ENCODE measurements around the gene AGGF1. TPM values are rescaled to one million over a fixed set of nuclear protein-coding genes. Genes with fewer than 3 reads are reported as not detected.
A peak's percentile ranks its signal among the peaks of the same experiment; 100 is the strongest.

The AGGF1 gene
- total and polyA plus RNA-seq, 2 donors: 15.3 to 24.8 TPM

GRCh38 chr5:77035950-77036349 lies 5.7 kb downstream of the AGGF1 start:
- no peak for DNase-seq (ENCODE audit: low read depth in 6 of 9, low spot score in 9 of 9)
- no peak overlapping the region for H3K4me3 ChIP-seq (ENCODE audit: low read length in 2 of 2)
- H3K36me3 ChIP-seq (ENCODE audit: control insufficient read depth in 2 of 2, insufficient read depth in 2 of 2, low read length in 1 of 2): peaks cover 9 to 38% of the 10 kb centered on the region in 2 donors
- H3K27me3 ChIP-seq (ENCODE audit: control insufficient read depth in 2 of 2, insufficient read depth in 1 of 2, low read length in 1 of 2): no peaks in the 10 kb centered on the region
- 98% methylated on average over 1 of the region's 1 CpG for WGBS
- H3K27ac ChIP-seq (ENCODE audit: low read depth in 1 of 2, low read length in 1 of 2): no peak overlapping the region
- H3K9me3 ChIP-seq (ENCODE audit: control insufficient read depth in 2 of 2, insufficient read depth in 1 of 2, low read length in 1 of 2): no peaks in the 10 kb centered on the region
- H3K4me1 ChIP-seq (ENCODE audit: control insufficient read depth in 2 of 2, insufficient read depth in 2 of 2, low read length in 2 of 2): peaks cover 7 to 8% of the 10 kb centered on the region in 2 donors

- Histone ChIP-seq H3K9me3 (ENCODE audit: control insufficient read depth in 2 of 2, insufficient read depth in 1 of 2, low read length in 1 of 2) (no peaks in the 10 kb centered on the region), H3K4me3 (ENCODE audit: low read length in 2 of 2) (no peak overlapping the region), H3K27me3 (ENCODE audit: control insufficient read depth in 2 of 2, insufficient read depth in 1 of 2, low read length in 1 of 2) (no peaks in the 10 kb centered on the region), H3K27ac (ENCODE audit: low read depth in 1 of 2, low read length in 1 of 2) (no peak overlapping the region), H3K4me1 (ENCODE audit: control insufficient read depth in 2 of 2, insufficient read depth in 2 of 2, low read length in 2 of 2) (no peaks in the 10 kb centered on the region), H3K36me3 (ENCODE audit: control insufficient read depth in 2 of 2, insufficient read depth in 2 of 2, low read length in 1 of 2) (peaks cover 8 to 31% of the 10 kb centered on the region in 2 donors)
- DNase-seq (ENCODE audit: low read depth in 6 of 9, low spot score in 9 of 9): no peak
- 99% methylated on average over 1 of the region's 1 CpG for WGBS
Measured at GRCh38 chr5:77046416-77047073, 16.3 kb downstream of the AGGF1 start.

GRCh38 chr5:77064040-77064439 lies 33.8 kb downstream of the AGGF1 start:
- DNase-seq (ENCODE audit: low read depth in 6 of 9, low spot score in 9 of 9): no peak
- Histone ChIP-seq H3K4me1 (ENCODE audit: control insufficient read depth in 2 of 2, insufficient read depth in 2 of 2, low read length in 2 of 2) (peaks cover 0 to 5% of the 10 kb centered on the region in 2 donors), H3K27me3 (ENCODE audit: control insufficient read depth in 2 of 2, insufficient read depth in 1 of 2, low read length in 1 of 2) (no peaks in the 10 kb centered on the region), H3K36me3 (ENCODE audit: control insufficient read depth in 2 of 2, insufficient read depth in 2 of 2, low read length in 1 of 2) (peaks cover 13 to 38% of the 10 kb centered on the region in 2 donors), H3K27ac (ENCODE audit: low read depth in 1 of 2, low read length in 1 of 2) (no peak overlapping the region), H3K9me3 (ENCODE audit: control insufficient read depth in 2 of 2, insufficient read depth in 1 of 2, low read length in 1 of 2) (no peaks in the 10 kb centered on the region), H3K4me3 (ENCODE audit: low read length in 2 of 2) (no peak overlapping the region)
- WGBS: 94% methylated on average over 3 of the region's 3 CpGs

- WGBS: 93% methylated on average over 3 of the region's 3 CpGs
- Histone ChIP-seq H3K9me3 (ENCODE audit: control insufficient read depth in 2 of 2, insufficient read depth in 1 of 2, low read length in 1 of 2) (no peaks in the 10 kb centered on the region), H3K36me3 (ENCODE audit: control insufficient read depth in 2 of 2, insufficient read depth in 2 of 2, low read length in 1 of 2) (peaks cover 12 to 28% of the 10 kb centered on the region in 2 donors), H3K4me1 (ENCODE audit: control insufficient read depth in 2 of 2, insufficient read depth in 2 of 2, low read length in 2 of 2) (peaks cover 0 to 5% of the 10 kb centered on the region in 2 donors), H3K27ac (ENCODE audit: low read depth in 1 of 2, low read length in 1 of 2) (no peak overlapping the region), H3K27me3 (ENCODE audit: control insufficient read depth in 2 of 2, insufficient read depth in 1 of 2, low read length in 1 of 2) (no peaks in the 10 kb centered on the region), H3K4me3 (ENCODE audit: low read length in 2 of 2) (no peak overlapping the region)
- no peak for DNase-seq (ENCODE audit: low read depth in 6 of 9, low spot score in 9 of 9)
Measured at GRCh38 chr5:77065256-77065655, 35.1 kb downstream of the AGGF1 start.

- Histone ChIP-seq H3K36me3 (ENCODE audit: control insufficient read depth in 2 of 2, insufficient read depth in 2 of 2, low read length in 1 of 2) (peaks cover 12 to 28% of the 10 kb centered on the region in 2 donors), H3K27ac (ENCODE audit: low read depth in 1 of 2, low read length in 1 of 2) (peak overlapping the region in 1 of 2 donors; percentile 20), H3K9me3 (ENCODE audit: control insufficient read depth in 2 of 2, insufficient read depth in 1 of 2, low read length in 1 of 2) (no peaks in the 10 kb centered on the region), H3K27me3 (ENCODE audit: control insufficient read depth in 2 of 2, insufficient read depth in 1 of 2, low read length in 1 of 2) (no peaks in the 10 kb centered on the region), H3K4me1 (ENCODE audit: control insufficient read depth in 2 of 2, insufficient read depth in 2 of 2, low read length in 2 of 2) (peaks cover 0 to 5% of the 10 kb centered on the region in 2 donors), H3K4me3 (ENCODE audit: low read length in 2 of 2) (no peak overlapping the region)
- DNase-seq (ENCODE audit: low read depth in 6 of 9, low spot score in 9 of 9): no peak
- 98% methylated on average over 1 of the region's 1 CpG for WGBS
Measured at GRCh38 chr5:77066184-77066583, 36.0 kb downstream of the AGGF1 start.

- no peaks in the 10 kb centered on the region for H3K9me3 ChIP-seq (ENCODE audit: control insufficient read depth in 2 of 2, insufficient read depth in 1 of 2, low read length in 1 of 2)
- no peak overlapping the region for H3K27ac ChIP-seq (ENCODE audit: low read depth in 1 of 2, low read length in 1 of 2)
- H3K4me1 ChIP-seq (ENCODE audit: control insufficient read depth in 2 of 2, insufficient read depth in 2 of 2, low read length in 2 of 2): peaks cover 0 to 5% of the 10 kb centered on the region in 2 donors
- no peaks in the 10 kb centered on the region for H3K27me3 ChIP-seq (ENCODE audit: control insufficient read depth in 2 of 2, insufficient read depth in 1 of 2, low read length in 1 of 2)
- no peak for DNase-seq (ENCODE audit: low read depth in 6 of 9, low spot score in 9 of 9)
- 96% methylated on average over 1 of the region's 1 CpG for WGBS
- no peak overlapping the region for H3K4me3 ChIP-seq (ENCODE audit: low read length in 2 of 2)
- peaks cover 12 to 24% of the 10 kb centered on the region in 2 donors for H3K36me3 ChIP-seq (ENCODE audit: control insufficient read depth in 2 of 2, insufficient read depth in 2 of 2, low read length in 1 of 2)
Measured at GRCh38 chr5:77066823-77067442, 36.7 kb downstream of the AGGF1 start.

- Histone ChIP-seq H3K27ac (ENCODE audit: low read depth in 1 of 2, low read length in 1 of 2) (no peak overlapping the region), H3K27me3 (ENCODE audit: control insufficient read depth in 2 of 2, insufficient read depth in 1 of 2, low read length in 1 of 2) (no peaks in the 10 kb centered on the region), H3K36me3 (ENCODE audit: control insufficient read depth in 2 of 2, insufficient read depth in 2 of 2, low read length in 1 of 2) (peaks cover 6 to 16% of the 10 kb centered on the region in 2 donors), H3K4me1 (ENCODE audit: control insufficient read depth in 2 of 2, insufficient read depth in 2 of 2, low read length in 2 of 2) (peaks cover 5 to 8% of the 10 kb centered on the region in 2 donors), H3K4me3 (ENCODE audit: low read length in 2 of 2) (no peak overlapping the region), H3K9me3 (ENCODE audit: control insufficient read depth in 2 of 2, insufficient read depth in 1 of 2, low read length in 1 of 2) (no peaks in the 10 kb centered on the region)
- DNase-seq (ENCODE audit: low read depth in 6 of 9, low spot score in 9 of 9): no peak
- WGBS: 94% methylated on average over 2 of the region's 2 CpGs
Measured at GRCh38 chr5:77073667-77074066, 43.5 kb downstream of the AGGF1 start.

GRCh38 chr5:77074745-77075144 lies 44.5 kb downstream of the AGGF1 start:
- Histone ChIP-seq H3K9me3 (ENCODE audit: control insufficient read depth in 2 of 2, insufficient read depth in 1 of 2, low read length in 1 of 2) (no peaks in the 10 kb centered on the region), H3K4me1 (ENCODE audit: control insufficient read depth in 2 of 2, insufficient read depth in 2 of 2, low read length in 2 of 2) (peaks cover 5 to 8% of the 10 kb centered on the region in 2 donors), H3K27ac (ENCODE audit: low read depth in 1 of 2, low read length in 1 of 2) (no peak overlapping the region), H3K36me3 (ENCODE audit: control insufficient read depth in 2 of 2, insufficient read depth in 2 of 2, low read length in 1 of 2) (peaks cover 5 to 13% of the 10 kb centered on the region in 2 donors), H3K27me3 (ENCODE audit: control insufficient read depth in 2 of 2, insufficient read depth in 1 of 2, low read length in 1 of 2) (no peaks in the 10 kb centered on the region), H3K4me3 (ENCODE audit: low read length in 2 of 2) (no peak overlapping the region)
- 97% methylated on average over 4 of the region's 4 CpGs for WGBS
- no peak for DNase-seq (ENCODE audit: low read depth in 6 of 9, low spot score in 9 of 9)

GRCh38 chr5:77076961-77077828 lies 47.0 kb downstream of the AGGF1 start:
- peak in 6 of 9 donors; percentile 26 to 64 (median 50) for DNase-seq (ENCODE audit: low read depth in 6 of 9, low spot score in 9 of 9)
- Histone ChIP-seq H3K9me3 (ENCODE audit: control insufficient read depth in 2 of 2, insufficient read depth in 1 of 2, low read length in 1 of 2) (no peaks in the 10 kb centered on the region), H3K27me3 (ENCODE audit: control insufficient read depth in 2 of 2, insufficient read depth in 1 of 2, low read length in 1 of 2) (no peaks in the 10 kb centered on the region), H3K4me1 (ENCODE audit: control insufficient read depth in 2 of 2, insufficient read depth in 2 of 2, low read length in 2 of 2) (peaks cover 5 to 8% of the 10 kb centered on the region in 2 donors), H3K4me3 (ENCODE audit: low read length in 2 of 2) (peak overlapping the region in 1 of 2 donors; percentile 58), H3K27ac (ENCODE audit: low read depth in 1 of 2, low read length in 1 of 2) (no peak overlapping the region), H3K36me3 (ENCODE audit: control insufficient read depth in 2 of 2, insufficient read depth in 2 of 2, low read length in 1 of 2) (peaks cover 5 to 10% of the 10 kb centered on the region in 2 donors)
- 11% methylated on average over 105 of the region's 105 CpGs for WGBS
